GM12872 (cell line): ENCODE measurements around the gene PDRG1.

ENCODE experiments used
- TF ChIP-seq, protein P1 (sequence below): IDR thresholded peaks from 3 replicates; pipeline ENCODE4 v1.5.1; 2011; ENCODE audit warnings: low read depth, mild to moderate bottlenecking, low read length, moderate library complexity; ENCODE audit not compliant: insufficient read depth

PDRG1 gene

DNA sequence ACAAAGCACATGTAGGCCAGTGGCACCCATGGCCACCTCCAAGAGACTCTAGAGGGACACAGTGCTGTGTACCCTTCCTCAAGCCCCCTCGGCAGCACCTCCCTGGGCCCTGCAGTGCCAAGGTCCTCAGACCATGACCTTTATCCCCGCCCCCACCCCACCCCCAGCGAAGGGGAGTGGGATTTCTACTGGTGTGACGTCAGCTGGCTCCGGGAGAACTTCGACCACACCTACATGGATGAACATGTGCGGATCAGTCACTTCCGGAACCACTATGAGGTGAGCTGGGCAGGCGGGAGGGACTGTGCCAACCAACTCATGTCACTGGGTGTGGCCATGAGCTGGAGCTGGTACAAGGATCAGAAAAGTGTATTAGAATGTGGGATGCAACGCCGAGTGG, 43.4 kb downstream of the PDRG1 start:
- TF ChIP-seq, protein P1, sequence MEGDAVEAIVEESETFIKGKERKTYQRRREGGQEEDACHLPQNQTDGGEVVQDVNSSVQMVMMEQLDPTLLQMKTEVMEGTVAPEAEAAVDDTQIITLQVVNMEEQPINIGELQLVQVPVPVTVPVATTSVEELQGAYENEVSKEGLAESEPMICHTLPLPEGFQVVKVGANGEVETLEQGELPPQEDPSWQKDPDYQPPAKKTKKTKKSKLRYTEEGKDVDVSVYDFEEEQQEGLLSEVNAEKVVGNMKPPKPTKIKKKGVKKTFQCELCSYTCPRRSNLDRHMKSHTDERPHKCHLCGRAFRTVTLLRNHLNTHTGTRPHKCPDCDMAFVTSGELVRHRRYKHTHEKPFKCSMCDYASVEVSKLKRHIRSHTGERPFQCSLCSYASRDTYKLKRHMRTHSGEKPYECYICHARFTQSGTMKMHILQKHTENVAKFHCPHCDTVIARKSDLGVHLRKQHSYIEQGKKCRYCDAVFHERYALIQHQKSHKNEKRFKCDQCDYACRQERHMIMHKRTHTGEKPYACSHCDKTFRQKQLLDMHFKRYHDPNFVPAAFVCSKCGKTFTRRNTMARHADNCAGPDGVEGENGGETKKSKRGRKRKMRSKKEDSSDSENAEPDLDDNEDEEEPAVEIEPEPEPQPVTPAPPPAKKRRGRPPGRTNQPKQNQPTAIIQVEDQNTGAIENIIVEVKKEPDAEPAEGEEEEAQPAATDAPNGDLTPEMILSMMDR = no peak

DNA sequence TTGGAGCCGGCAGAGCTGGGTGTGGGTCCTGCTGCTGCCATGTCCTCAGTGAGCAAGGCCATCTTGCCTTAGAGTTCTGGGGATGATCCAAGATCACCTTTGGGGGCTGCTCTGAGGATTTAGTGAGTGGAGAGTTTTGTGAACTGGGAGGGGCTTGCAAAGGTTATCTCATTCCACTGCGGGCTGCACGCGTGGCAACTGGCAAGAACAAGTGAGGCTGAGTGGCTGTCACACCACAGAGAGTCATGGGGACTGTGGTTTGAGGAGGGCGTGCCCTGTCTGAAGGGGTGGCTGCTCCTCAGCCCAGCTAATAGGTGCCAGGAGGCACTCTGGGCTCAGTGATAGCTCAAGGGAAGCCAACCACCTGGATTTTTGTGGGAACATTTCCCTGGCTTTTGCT, 43.8 kb downstream of the PDRG1 start:
- TF ChIP-seq, protein P1 = no peak

DNA sequence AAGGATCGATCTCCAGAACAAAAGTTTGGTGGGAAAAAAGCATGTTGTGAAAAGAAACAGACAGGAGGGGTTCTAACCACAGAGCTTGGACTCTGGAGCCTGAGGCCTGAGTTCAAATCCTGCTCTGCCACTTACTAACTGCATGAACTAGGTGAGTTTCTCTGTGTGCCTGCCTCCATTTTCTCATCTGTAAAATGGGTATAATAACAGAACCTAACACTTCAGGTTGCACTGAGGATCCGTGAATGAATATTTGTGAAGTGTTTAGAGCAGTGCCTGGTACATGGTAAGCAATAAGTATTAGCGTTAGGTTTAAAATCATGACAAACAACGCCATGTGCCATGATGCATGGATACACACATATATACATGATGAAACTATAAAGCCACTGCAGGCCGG, 44.8 kb downstream of the PDRG1 start:
- TF ChIP-seq, protein P1 = no peak

DNA sequence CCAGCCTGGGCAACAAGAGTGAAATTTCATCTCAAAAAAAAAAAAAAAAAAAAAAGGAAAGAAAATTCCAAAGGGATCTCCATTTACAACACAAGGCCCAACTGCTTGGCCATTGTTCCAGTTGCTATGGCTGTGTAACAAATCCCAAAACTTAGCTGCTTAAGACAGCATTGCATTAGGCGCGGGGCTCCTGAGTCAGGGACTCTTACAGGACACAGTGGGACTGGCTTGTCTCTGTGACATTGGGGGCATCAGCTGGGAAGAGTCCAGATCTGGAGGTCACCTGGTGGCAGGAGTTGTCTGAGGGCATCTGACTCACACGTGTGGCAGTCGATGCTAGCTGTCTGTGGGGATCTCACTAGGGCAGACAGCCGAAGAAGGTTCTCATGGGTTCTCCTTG, 45.8 kb downstream of the PDRG1 start:
- TF ChIP-seq, protein P1 = no peak

DNA sequence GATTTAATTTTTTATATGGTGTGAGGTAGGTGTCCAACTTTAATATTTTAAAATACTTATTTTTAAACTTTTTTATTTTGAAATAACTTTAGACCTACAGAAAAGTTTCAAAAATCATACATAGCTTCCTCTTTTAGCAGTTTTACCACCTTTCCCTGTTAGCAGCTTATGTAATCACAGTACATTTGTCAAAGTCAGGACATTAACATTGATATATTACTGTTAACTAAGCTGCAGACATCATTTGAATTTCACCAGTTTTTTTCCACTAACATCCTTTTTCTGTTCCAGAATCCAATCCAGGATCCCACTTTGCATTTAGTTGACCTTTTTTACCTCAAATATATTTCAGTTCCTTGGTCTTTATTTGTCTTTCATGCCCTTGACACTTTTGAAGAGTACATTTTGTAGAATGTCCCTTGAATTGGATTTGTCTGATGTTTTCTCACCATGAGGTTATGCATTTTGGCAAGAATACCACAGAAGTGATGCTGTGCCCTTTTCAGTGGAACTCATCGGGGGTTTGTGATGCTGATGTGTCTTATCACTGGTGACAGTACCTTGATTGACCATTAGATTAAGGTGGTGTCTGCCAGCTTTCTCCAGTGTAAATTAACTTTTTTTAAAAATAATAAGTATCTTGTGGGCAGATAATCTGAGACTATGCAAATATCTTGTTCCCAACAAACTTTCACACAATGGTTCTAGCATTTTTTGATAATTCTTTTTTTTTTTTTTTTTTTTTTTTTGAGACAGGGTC, 48.0 kb downstream of the PDRG1 start:
- TF ChIP-seq, protein P1 = no peak

DNA sequence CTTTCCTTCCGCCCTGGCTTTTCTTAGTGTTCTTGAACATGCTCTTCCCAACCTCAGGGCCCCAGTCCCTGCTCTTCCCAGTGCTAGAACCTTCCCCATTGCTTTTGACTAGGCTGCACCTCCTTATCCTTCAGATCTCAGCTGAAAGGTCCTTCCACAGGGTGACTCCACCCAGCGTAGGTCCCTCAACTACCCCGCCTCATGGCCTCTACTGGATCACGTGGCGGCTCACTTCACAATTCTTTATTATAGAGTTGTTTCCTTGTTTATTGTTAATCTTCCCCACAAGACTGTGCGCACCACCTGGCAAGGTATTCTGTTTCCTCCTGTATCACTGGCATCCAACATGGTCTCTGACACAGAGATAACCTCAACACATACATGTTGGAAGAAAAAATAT, 50.2 kb downstream of the PDRG1 start:
- TF ChIP-seq, protein P1 = no peak

DNA sequence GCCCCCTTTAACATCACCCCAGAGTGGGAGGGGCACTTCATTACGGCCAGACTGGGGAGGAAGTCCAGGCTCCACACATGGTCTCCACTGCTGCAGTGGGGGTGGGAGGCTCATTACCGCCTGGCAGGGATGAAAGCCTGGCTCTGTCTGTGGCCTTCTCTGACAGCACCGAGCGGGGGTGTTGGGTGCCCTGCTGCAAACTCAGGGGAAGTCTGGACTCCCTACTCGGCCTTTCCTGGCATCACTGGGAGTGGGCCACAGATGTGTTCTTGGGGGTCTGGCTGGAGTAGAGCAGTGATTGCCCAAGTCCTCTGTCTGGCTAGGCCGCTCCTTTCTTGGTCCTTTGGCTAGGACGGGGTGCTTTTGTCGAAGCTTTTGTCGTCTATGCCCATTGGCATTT, 54.3 kb downstream of the PDRG1 start:
- TF ChIP-seq, protein P1 = no peak
